Skeletal muscle cell (primary cell): ENCODE results near the gene FRAS1.
"Not testable (repeated sequence)": the region's sequence is repeated elsewhere in the genome, so short reads cannot be mapped to it uniquely, and the experiment has no call there.

Source experiments
- DNase-seq: peaks from one replicate; pipeline ENCODE4 v3.0.0-alpha.2; 2010; ENCODE audit warnings: low read depth
- H3K4me3 ChIP-seq: 2 replicates; pipeline ENCODE4 v1.5.1; 2011; ENCODE audit warnings: low read depth, mild to moderate bottlenecking, control low read depth, low read length, moderate library complexity

Gene FRAS1

DNA sequence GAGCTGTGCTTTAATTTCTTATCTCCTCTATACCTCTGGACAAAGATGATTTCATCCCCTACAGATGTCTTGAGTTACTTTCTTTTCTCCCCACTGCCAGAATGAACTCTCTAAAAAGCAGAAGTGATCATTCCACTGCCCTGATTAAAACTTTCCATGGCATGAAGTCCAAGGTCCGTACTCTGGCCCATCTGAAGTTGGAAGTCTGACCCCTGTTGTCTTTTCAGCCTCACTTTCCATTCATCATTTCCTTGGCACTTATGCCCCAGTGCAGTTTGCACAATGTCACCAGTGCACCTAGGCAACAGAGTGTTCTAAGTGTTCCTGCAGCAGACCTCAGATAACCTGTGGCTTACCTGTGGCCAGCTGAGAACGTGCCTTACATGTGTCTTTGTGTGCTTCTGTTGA is 242.4 kb downstream of the FRAS1 start:
- DNase-seq: no peak
- no peak overlapping the region for H3K4me3 ChIP-seq

DNA sequence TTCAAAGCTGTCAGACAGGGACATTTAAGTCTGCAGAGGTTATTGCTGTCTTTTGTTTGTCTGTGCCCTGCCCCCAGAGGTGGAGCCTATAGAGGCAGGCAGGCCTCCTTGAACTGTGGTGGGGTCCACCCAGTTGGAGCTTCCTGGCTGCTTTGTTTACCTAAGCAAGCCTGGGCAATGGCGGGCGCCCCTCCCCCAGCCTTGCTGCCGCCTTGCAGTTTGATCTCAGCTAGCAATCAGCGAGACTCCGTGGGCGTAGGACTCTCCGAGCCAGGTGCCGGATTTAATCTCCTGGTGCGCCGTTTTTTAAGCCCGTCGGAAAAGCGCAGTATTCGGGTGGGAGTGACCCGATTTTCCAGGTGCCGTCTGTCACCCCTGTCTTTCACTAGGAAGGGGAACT is 250.1 kb downstream of the FRAS1 start:
- H3K4me3 ChIP-seq, DNase-seq: not testable (repeated sequence)

- H3K4me3 ChIP-seq: no peak overlapping the region
- DNase-seq: no peak
Measured at GRCh38 chr4:78308517-78308916, 251.4 kb downstream of the FRAS1 start.

GRCh38 chr4:78309352-78309751 is 252.2 kb downstream of the FRAS1 start:
- no peak overlapping the region for H3K4me3 ChIP-seq

GRCh38 chr4:78310007-78310739 is 253.1 kb downstream of the FRAS1 start:
- no peak overlapping the region for H3K4me3 ChIP-seq
- no peak for DNase-seq

More at GRCh38 chr4:78309352-78309751, 252.2 kb downstream of the FRAS1 start:
- no peak for DNase-seq

- DNase-seq: no peak
- H3K4me3 ChIP-seq: no peak overlapping the region
Measured at GRCh38 chr4:78310740-78311115, 253.6 kb downstream of the FRAS1 start.

DNA sequence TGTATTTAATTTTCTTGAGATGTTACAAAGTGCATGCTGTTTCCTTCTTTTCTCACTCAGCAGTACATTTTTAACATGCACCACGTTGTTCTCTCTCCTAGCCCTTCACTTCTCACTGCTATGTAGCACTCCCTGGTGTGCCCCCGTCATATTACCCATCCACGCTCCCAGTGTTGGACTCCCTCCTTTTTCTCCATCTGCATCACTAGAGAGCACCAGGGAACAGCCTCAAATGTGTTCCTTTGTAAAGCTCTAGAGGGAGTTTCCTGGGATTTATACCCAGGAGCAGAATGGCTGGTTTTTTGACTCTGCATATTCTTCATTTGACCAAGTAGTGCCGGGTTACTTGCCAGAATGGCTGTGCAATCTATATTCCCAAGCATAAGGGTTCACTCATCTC is 254.2 kb downstream of the FRAS1 start:
- no peak for DNase-seq
- H3K4me3 ChIP-seq: no peak overlapping the region

DNA sequence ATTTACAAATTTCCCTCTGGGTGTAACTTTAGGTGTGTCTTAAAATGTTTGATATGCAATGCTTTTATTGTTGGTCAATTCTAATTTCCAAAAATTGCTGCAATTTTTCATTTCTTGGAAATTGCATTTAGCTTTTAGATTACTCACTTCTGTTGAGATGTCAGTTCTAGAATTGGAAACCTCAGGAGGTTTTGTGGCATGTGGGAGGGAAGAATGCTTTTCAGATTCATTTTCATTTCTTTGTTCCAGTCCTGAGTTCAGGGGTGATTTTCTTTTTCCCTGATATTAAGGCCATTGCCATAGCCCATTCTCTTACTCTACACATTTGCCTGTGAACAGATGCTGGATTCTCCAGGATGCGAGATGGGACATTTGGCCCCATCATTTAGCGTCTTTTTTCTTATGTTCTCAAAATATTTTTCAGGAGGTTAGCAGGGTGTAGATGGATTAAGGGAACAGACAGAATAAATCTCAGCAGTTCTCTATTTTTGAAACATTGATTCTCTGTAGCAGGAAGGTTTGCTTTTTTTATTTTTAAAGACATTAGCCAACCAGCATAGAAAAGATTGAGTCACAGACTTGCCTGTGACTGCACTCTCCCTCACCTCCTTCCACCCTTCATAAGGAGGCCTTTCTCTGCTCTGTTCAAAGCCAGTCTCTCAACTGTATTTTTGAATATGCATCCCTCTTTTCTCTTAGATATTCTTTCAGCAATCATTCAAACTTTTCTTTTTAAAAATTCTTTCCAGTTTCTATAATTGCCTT is 256.0 kb downstream of the FRAS1 start:
- H3K4me3 ChIP-seq: no peak overlapping the region
- DNase-seq: no peak

GRCh38 chr4:78313754-78314120 is 256.6 kb downstream of the FRAS1 start:
- no peak for DNase-seq
- no peak overlapping the region for H3K4me3 ChIP-seq

GRCh38 chr4:78318126-78318525 is 261.0 kb downstream of the FRAS1 start:
- no peak overlapping the region for H3K4me3 ChIP-seq
- DNase-seq: no peak

GRCh38 chr4:78320349-78320935 is 263.3 kb downstream of the FRAS1 start:
- H3K4me3 ChIP-seq: no peak overlapping the region
- DNase-seq: no peak

GRCh38 chr4:78322032-78322431 is 264.9 kb downstream of the FRAS1 start:
- no peak for DNase-seq
- H3K4me3 ChIP-seq: no peak overlapping the region

DNA sequence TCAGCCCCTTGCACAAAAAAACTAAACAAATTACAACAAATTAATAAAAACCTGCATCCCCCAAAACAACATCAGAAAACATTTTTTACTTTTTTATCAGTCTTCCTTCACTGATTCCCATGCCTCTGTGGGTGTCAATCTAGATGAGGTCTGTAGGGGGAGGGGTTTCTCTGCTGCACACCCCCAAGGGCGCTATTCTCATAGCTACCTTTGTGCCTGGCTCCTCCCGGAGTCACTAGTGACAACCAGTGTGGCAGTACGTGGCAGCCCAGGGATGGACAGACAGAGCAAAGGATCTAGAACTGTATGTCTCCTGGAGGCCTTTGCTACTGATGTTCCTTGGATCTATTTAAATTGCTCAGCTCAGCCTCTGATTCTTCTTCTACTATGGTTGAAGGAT is 266.3 kb downstream of the FRAS1 start:
- H3K4me3 ChIP-seq: no peak overlapping the region
- DNase-seq: no peak

GRCh38 chr4:78324625-78325024 is 267.5 kb downstream of the FRAS1 start:
- no peak overlapping the region for H3K4me3 ChIP-seq
- DNase-seq: no peak

GRCh38 chr4:78325271-78326157 is 268.4 kb downstream of the FRAS1 start:
- no peak for DNase-seq
- no peak overlapping the region for H3K4me3 ChIP-seq

GRCh38 chr4:78328591-78328990 is 271.5 kb downstream of the FRAS1 start:
- DNase-seq, H3K4me3 ChIP-seq: not testable (repeated sequence)

DNA sequence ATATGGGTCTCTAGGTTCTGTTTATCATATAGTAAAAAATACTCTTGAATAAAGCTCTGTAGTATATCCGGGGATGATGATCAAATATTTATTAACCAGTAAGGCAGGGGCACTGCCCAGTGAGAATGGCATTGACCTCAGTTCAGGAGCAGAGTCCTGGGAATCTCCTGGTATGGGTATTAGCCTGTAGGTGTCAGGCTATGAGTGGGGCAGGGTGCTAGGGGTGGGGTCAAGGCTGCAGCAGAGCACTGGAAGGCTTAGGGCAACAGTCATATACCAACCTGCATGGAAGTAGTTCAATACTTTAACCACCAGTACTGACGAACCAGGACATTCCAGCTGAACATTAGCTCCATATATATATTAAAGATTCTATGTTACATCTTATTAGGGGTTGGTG is 274.1 kb downstream of the FRAS1 start:
- no peak for DNase-seq
- no peak overlapping the region for H3K4me3 ChIP-seq

- no peak for DNase-seq
- H3K4me3 ChIP-seq: no peak overlapping the region
Measured at GRCh38 chr4:78331965-78332364, 274.8 kb downstream of the FRAS1 start.

DNA sequence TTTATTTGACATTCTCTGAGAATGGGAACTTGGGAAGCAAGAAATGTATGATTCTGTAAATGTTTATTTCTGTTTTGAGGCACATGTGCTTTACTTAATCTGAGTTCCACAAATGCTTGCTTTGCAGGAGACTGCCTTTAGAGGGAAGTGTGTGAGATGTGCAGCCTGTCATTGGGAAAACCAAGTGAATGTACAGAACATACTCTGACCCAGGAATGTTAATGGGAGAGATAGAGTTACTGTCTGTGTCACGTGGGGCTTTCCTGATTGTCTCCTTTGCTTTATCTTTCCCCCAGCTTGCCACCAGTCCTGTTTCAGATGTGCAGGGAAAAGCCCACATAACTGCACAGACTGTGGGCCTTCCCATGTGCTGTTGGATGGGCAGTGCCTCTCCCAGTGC is 275.9 kb downstream of the FRAS1 start:
- no peak for DNase-seq
- H3K4me3 ChIP-seq: no peak overlapping the region
